SK-N-SH treated with all-trans-retinoic acid at 6 μM for 48 hours (cell line): ENCODE measurements around the gene LRP3.

Source experiments
- ATAC-seq: fragments of 200-7000 bp; cut with Tn5 transposase; 3 replicates; pipeline ENCODE4 v1.9.1; 2020; ENCODE audit warnings: mild to moderate bottlenecking, moderate library complexity
- ARNTL ChIP-seq: fragments of 450-650 bp; formaldehyde crosslinking; IDR thresholded peaks from 2 replicates; pipeline ENCODE4 v1.5.0; 2020; ENCODE audit warnings: low read depth, mild to moderate bottlenecking, moderate library complexity, borderline replicate concordance
- BACH2 ChIP-seq: fragments of 250-450 bp; sonication (Bioruptor Pico); IDR thresholded peaks from 2 replicates; pipeline ENCODE4 v1.9.0; 2021; ENCODE audit warnings: mild to moderate bottlenecking, borderline replicate concordance
- CREB5 ChIP-seq: fragments of 250-450 bp; sonication (Bioruptor Pico); IDR thresholded peaks from 2 replicates; pipeline ENCODE4 v1.5.1; 2020; ENCODE audit warnings: low read depth, mild to moderate bottlenecking, moderate library complexity
- CSDC2 ChIP-seq: fragments of 250-450 bp; sonication (Bioruptor Pico); IDR thresholded peaks from 2 replicates; pipeline ENCODE4 v1.5.0; 2020; ENCODE audit warnings: mild to moderate bottlenecking, moderate library complexity
- CSRNP3 ChIP-seq: fragments of 250-450 bp; sonication (Bioruptor Pico); IDR thresholded peaks from 2 replicates; pipeline ENCODE4 v1.5.1; 2021; ENCODE audit warnings: mild to moderate bottlenecking, moderate library complexity
- ESRRG ChIP-seq: fragments of 250-450 bp; sonication (Bioruptor Pico); IDR thresholded peaks from 2 replicates; pipeline ENCODE4 v1.6.1; 2021; ENCODE audit warnings: mild to moderate bottlenecking
- ISL1 ChIP-seq: fragments of 250-450 bp; sonication (Bioruptor Pico); IDR thresholded peaks from 2 replicates; pipeline ENCODE4 v2.1.2; 2022; ENCODE audit warnings: mild to moderate bottlenecking, moderate library complexity
- OSR1 ChIP-seq: fragments of 250-450 bp; sonication (Bioruptor Pico); IDR thresholded peaks from 2 replicates; pipeline ENCODE4 v1.8.0; 2022; ENCODE audit warnings: moderate library complexity, mild to moderate bottlenecking, inconsistent platforms
- PATZ1 ChIP-seq: fragments of 250-450 bp; sonication (Bioruptor Pico); IDR thresholded peaks from 2 replicates; pipeline ENCODE4 v1.8.0; 2020; ENCODE audit warnings: mild to moderate bottlenecking, moderate library complexity, borderline replicate concordance
- PPARA ChIP-seq: fragments of 250-450 bp; sonication (Bioruptor Pico); IDR thresholded peaks from 2 replicates; pipeline ENCODE4 v1.5.0; 2020; ENCODE audit warnings: mild to moderate bottlenecking, borderline replicate concordance
- RARB ChIP-seq: fragments of 250-450 bp; sonication (Bioruptor Pico); IDR thresholded peaks from 2 replicates; pipeline ENCODE4 v1.8.0; 2021; ENCODE audit warnings: mild to moderate bottlenecking, moderate library complexity
- SNAI2 ChIP-seq: fragments of 250-450 bp; sonication (Bioruptor Pico); IDR thresholded peaks from 2 replicates; pipeline ENCODE4 v1.5.0; 2020; ENCODE audit warnings: mild to moderate bottlenecking, moderate library complexity
- TCF4 ChIP-seq: fragments of 250-450 bp; sonication (Bioruptor Pico); IDR thresholded peaks from 2 replicates; pipeline ENCODE4 v1.8.0; 2021; ENCODE audit warnings: mild to moderate bottlenecking, moderate library complexity, borderline replicate concordance
- TOX ChIP-seq: fragments of 250-450 bp; sonication (Bioruptor Pico); IDR thresholded peaks from 2 replicates; pipeline ENCODE4 v1.8.0; 2021; ENCODE audit warnings: mild to moderate bottlenecking, moderate library complexity, borderline replicate concordance
- TSHZ2 ChIP-seq: fragments of 250-450 bp; sonication (Bioruptor Pico); IDR thresholded peaks from 2 replicates; pipeline ENCODE4 v1.5.0; 2020; ENCODE audit warnings: mild to moderate bottlenecking, moderate library complexity
- ZC3H10 ChIP-seq: fragments of 250-450 bp; sonication (Bioruptor Pico); IDR thresholded peaks from 2 replicates; pipeline ENCODE4 v1.5.1; 2021; ENCODE audit warnings: mild to moderate bottlenecking, moderate library complexity
- ZFP30 ChIP-seq: fragments of 450-650 bp; formaldehyde crosslinking; IDR thresholded peaks from 2 replicates; pipeline ENCODE4 v1.5.0; 2022; ENCODE audit warnings: mild to moderate bottlenecking, moderate library complexity
- ZNF565 ChIP-seq: fragments of 450-650 bp; formaldehyde crosslinking; conservative IDR thresholded peaks from 2 replicates; pipeline ENCODE4 v1.5.0; 2020; ENCODE audit warnings: low read depth, mild to moderate bottlenecking, moderate library complexity
- ZNF70 ChIP-seq: fragments of 450-650 bp; formaldehyde crosslinking; IDR thresholded peaks from 2 replicates; pipeline ENCODE4 v1.5.0; 2020; ENCODE audit warnings: mild to moderate bottlenecking, moderate library complexity
- ZNF8 ChIP-seq: fragments of 450-650 bp; formaldehyde crosslinking; IDR thresholded peaks from 2 replicates; pipeline ENCODE4 v1.5.0; 2020; ENCODE audit warnings: mild to moderate bottlenecking, moderate library complexity

The LRP3 gene

GRCh38 chr19:33193865-33194362, at the start of gene LRP3:
Gene LRP3, plus strand, starts transcription at chr19:33194330. Its CDS starts 456 bp downstream, at chr19:33194786.
- peak; percentile 38 for ATAC-seq
- no peak for TF ChIP-seq PATZ1 (CRISPR knock-in tag)

GRCh38 chr19:33146209-33146608, 47.9 kb upstream of the LRP3 start:
- TF ChIP-seq ARNTL (no peak), TCF4 (CRISPR knock-in tag) (no peak), ISL1 (no peak), OSR1 (no peak), TSHZ2 (CRISPR knock-in tag) (no peak), ZFP30 (CRISPR knock-in tag) (no peak), CREB5 (CRISPR knock-in tag) (no peak), RARB (no peak), ZC3H10 (CRISPR knock-in tag) (no peak), PPARA (CRISPR knock-in tag) (no peak), ESRRG (CRISPR knock-in tag) (no peak), ZNF565 (CRISPR knock-in tag) (no peak), ZNF8 (CRISPR knock-in tag) (no peak), CSRNP3 (CRISPR knock-in tag) (no peak)
- no peak for ATAC-seq

- no peak for ATAC-seq
- no peak for TF ChIP-seq ZNF70 (CRISPR knock-in tag)
- no peak for TF ChIP-seq OSR1
- no peak for TF ChIP-seq CSRNP3 (CRISPR knock-in tag)
- no peak for TF ChIP-seq ZNF565 (CRISPR knock-in tag)
- no peak for TF ChIP-seq ARNTL
- no peak for TF ChIP-seq SNAI2 (CRISPR knock-in tag)
- TF ChIP-seq CREB5 (CRISPR knock-in tag) = no peak
- TF ChIP-seq TSHZ2 (CRISPR knock-in tag) = no peak
- TF ChIP-seq ZFP30 (CRISPR knock-in tag) = no peak
- TF ChIP-seq TOX (CRISPR knock-in tag) = no peak
- TF ChIP-seq ZNF8 (CRISPR knock-in tag) = no peak
- TF ChIP-seq CSDC2 = no peak
- no peak for TF ChIP-seq RARB
- no peak for TF ChIP-seq ZC3H10 (CRISPR knock-in tag)
- no peak for TF ChIP-seq TCF4 (CRISPR knock-in tag)
- TF ChIP-seq BACH2 (CRISPR knock-in tag) = no peak
- no peak for TF ChIP-seq PATZ1 (CRISPR knock-in tag)
These were observed 46.6 kb upstream of the LRP3 start for GRCh38 chr19:33147538-33147937.
